DMS114 treated with DMSO at 0.1 percent for 48 hours (cell line): ENCODE data around the gene HSD11B1L.
"Not testable (repeated sequence)": the region's sequence is repeated elsewhere in the genome, so short reads cannot be mapped to it uniquely, and the experiment has no call there.

Experiments
- DNase-seq: peaks from one replicate; lab custom pipeline; 2025; ENCODE audit not compliant: unreplicated experiment; lab: John Stamatoyannopoulos, UW

HSD11B1L gene

DNA sequence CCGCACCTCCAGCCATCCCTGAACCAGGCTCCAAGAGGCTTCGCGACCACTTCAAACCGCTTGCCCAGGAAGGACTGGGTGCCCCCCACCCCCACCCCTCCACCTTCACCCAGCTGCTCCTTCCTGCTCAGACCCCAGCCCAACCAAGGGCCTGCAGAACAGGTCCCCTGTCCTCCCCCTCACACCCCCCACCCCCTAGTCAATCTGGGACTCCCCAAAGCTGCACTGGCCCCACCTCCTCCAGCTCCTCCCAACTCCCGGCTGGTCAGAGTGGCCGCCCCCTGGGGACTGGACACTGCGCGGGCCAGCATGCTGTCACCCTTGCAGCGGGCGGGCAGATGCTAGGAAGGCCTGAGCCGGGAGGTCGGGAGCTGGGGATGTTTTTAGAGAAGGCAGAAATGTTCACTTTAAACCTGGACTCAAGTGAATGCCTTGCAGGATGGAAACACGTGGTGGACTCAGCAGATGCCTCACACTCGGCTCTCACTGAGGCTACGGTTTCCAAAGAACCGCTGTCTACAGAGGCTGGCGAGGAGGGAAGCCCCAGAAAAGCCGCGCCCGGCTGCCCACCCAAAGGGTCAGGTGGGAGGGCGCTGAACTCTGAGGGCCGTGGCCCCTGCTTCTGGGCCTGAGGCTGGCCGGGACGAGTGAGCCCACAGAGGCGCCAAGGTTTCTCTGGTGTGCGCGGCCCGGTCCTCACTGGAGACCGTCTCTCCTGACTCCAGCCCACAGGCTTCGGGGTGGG lies 17.2 kb downstream of the HSD11B1L start:
- no peak for DNase-seq

DNA sequence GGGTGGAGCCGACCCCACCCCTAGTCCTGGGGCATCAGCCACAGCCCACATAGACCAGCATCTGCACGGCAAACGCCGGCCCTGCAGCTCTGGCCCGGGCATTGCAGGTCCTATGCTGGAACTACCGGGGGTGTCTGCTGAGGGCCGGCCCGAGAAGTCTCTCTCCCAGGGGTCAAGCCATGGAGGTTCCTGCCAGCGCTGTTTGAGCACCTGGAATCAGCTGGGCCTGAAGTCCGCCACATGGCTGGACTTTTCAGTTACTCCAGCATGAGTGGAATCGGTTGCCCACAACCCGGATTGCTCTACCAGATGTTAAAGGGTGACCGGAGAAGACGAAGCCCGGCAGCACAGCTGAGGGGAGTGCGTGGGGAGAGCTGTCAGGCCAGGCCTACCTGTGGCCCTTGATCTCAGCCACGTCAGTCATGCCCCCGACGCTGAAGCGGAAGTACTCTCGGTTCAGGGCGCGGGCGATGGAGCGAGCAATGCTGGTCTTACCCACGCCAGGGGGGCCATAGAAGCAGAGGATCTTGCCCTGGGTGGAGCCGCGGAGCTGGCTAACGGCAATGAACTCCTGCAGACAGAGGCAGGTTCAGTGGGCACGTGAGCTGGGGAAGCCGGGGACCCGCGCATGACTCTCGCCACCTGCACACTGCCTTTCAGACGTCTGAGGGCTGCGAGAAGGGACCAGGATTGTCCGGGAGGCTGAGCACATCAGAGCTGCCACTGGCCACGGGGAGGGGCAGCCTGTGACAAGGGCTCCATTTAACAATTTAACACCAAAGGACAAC lies 18.0 kb downstream of the HSD11B1L start:
- DNase-seq, result no peak

DNA sequence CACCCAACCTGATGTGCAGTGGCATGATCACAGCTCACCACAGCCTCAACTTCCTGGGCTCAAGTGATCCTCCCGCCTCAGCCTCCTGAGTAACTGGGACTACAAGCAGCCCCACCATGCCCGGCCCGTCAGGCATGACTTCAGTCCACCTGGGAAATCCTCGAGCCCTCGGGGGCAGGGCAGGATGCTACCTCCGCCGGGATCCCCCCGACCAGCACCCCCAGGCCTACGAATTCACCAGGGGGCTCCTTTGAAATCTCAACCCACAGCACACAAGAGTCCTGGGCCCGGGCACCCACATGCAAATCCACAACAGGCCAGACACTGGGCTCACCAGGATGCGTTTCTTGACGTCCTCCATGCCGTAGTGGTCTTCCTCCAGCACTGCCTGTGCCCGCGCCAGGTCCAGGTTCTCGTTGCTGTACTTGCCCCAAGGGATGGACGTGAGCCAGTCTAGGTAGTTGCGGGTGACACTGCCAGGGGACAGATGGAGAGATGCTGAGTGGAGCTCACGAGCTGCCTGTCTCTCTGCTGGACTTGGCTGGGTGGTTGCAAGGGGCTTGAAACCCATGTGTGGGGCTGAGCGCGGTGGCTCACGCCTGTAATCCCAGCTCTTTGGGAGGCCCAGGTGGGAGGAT lies 19.7 kb downstream of the HSD11B1L start:
- DNase-seq, result no peak

DNA sequence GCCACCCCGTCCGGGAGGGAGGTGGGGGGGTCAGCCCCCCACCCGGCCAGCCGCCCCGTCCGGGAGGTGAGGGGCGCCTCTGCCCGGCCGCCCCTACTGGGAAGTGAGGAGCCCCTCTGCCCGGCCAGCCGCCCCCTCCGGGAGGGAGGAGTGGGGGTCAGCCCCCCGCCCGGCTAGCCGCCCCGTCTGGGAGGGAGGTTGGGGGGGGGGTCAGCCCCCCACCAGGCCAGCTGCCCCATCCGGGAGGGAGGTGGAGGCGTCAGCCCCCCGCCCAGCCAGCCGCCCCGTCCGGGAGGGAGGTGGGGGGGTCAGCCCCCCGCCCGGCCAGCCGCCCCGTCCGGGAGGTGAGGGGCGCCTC lies 21.2 kb downstream of the HSD11B1L start:
- not testable (repeated sequence) for DNase-seq

DNA sequence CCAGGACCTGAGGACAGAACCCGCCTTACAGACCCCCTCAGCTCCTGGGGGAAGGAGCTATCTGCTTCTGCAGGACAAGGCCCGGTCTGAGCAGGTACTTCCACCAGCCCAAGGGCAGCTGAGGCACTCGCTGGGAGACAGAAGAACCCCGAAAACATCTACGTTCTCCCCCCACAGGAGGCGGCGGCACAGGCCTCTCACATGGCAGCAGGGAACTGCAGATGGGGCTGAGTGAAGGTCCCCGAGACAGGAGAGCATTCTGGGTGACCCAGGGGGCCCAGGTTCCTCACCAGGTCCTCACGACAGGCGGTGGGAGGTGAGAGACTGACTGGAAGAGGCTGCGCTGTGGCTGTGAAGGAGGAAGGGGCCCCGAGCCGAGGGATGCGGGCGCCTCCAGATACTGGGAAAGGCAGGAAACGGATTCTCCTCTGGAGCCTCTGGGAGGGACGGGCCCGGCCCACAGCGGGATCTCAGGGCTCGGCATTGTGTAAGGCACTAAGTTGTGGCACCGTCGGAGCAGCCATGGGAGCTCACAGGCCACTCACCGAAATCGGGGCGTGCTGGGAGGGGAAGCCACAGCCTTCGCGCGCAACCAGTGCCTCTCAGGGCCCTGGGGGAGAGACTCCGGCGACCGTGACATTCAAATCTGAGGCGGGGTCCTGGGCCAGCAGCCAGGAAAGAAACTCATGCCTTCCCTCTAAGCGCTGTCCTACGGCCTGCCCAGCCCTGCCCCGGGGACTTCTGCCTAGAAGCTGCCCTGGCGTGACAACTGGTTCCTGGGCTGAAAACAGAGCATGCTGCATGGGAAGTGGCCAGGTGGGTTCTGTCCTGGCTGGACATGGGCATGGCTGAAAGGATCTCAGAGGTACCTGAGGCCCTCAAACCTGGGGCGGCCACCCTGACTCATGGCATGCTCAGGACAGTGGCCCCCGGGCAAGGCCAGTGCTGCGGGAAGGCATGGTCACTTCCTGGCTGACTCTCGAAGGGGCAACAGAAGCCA lies 23.3 kb downstream of the HSD11B1L start:
- DNase-seq, result no peak

DNA sequence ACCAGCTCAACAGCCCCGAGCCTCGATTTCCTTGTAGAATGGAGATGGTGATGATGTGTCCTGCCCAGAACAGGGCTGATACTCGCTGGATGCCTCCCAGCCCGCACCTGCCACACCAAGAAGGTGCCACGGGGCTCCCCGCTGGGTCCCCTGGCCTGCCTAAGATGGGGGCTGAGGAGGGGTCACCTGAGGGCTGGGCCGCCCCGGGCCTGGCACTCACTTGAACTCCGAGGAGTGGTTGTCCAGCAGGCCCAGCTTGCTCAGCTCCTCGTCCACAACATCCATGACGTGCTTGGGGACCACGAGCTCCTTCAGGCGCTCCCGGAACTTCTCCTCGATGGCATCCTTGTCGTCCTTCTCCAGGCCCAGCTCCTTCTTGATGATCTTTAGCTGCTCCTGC lies 24.7 kb downstream of the HSD11B1L start:
- DNase-seq, result no peak

DNA sequence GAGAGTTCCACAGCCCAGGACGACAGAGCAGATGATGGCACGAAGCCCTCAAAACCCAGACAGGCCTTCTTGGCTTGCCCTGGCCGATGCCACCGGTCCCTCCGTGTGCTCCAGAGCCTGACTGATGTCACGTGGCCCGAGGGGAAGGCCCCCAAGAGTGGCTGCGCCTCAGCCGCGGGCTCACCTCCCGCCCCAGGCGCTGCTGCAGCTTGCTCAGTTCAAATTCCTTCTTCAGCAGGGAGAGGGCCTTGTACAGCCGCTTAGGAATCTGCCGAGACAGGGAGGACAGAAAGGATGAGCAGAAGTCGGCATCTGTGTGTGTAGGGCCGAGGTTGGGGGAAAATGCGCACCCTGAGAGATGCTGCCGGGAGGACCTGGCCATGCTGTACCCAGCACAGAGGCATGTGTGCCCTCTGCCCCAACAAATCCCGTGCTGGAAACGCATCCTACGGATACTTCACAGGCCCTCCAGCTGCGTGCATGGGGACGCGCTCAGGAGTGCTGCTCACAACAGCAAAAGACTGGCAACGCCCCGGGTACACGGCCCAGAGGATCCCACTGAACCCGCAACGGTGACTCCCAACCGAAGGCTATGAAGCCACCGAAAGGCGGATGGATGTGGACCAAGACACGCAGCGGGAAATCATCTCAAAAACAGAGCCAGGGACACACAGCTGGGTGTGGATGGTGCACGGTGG lies 26.2 kb downstream of the HSD11B1L start:
- DNase-seq, result no peak

DNA sequence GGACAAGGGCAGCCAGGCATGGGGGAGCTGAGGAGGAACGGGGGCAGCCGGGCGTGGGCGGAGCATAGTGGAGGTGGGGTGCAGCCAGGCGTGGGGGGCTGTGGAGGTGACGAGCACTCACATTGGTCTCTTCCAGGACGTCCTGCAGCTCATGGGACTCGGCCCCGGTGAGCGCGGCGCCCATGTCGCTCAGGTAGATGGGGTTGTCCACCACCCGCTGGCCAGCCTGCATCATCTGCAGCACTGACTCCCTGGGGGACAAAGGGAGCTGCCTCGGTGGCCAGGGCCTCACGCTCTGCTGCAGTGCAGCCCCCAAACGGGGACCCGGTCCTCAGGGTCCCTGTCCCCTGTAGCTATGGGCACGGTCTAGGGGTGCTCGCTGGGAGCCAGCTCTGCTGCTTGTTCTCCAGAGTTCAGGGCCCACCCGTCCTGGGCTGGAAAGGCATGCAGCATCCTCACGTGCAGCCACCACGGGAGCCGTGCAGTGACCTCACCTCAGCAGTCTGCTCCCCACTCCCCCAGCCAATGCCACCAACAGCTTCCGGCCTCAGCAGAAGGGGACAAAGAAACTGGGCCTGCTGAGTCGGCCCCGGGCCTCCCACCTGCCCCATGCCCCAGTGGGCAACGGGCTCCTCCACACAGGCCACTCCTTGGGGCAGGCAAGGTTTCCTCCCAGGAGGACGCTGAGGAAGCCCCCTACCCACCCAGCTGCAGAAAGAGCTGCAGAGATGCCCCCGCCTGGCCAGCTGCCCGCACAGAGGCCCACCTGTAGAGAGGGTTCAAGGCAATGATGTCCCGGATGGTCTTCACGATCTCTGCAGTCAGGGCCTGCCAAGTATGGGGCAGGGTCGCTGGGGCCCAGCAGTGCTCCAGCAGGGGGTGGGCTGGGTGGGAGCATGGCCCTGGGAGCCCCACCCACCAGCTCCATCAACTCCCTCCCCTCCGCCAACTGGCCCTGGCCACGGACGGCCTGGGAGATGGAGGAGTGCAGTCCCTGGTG lies 27.0 kb downstream of the HSD11B1L start:
- no peak for DNase-seq

DNA sequence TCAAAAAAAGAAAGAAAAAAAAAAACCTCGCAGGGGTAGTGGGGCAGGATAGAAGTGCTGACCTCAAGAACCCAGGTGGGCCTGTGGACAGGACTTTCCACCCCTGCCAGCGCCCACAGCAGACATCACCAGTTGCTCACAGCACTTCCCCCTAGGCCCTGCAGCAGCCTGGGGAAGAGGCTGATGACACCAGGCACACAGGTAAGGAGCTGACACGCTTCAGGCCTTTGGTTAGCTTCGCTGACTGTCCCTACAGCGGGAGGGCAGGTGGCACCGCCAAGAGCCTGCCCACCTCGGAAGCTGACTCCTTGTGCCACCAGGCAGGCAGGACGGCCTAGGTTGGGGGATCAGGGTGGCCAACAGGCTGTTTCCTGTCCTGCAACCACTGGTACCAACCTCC lies 30.2 kb downstream of the HSD11B1L start:
- DNase-seq, result no peak

DNA sequence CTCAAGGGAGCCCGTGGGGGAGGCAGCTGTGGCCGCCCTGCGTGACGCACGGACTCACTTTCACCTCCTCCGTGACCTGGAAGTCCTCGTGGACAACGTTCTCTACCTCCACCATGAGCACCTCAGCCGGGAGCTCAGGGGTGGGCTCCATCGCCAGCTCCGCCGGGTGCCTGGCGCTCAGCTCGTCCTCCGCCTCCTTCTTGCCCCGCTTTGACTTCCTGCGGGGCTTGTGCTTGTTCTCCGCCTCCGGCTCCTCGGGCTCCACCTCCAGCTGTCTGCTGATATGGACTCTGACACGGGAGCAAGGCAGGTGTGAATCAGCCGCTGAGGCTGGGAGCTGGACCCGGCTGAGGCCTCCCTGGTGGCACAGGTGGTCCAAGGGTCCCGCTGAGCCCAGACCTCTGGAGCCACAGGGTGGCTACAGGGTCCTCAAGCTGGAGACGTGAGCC lies 30.9 kb downstream of the HSD11B1L start:
- no peak for DNase-seq

DNA sequence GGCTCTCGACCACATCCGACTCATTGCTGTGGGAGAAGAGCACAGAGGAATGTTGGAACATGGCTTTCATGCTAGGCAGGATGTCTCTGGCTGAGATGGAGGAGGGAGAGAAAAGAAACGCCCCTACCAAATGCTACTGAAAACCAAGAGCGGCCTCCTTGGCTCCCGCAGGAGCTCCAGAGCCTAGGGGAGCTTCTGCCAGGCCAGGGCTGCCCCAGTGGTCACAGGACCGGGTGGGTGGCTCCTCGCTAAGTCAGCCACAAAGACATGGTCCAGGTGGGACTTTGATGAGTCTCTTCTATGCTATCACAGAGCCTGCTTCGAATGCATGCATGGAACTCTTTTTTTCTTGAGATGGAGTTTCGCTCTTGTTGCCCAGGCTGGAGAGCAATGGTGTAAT lies 32.4 kb downstream of the HSD11B1L start:
- DNase-seq, result no peak

DNA sequence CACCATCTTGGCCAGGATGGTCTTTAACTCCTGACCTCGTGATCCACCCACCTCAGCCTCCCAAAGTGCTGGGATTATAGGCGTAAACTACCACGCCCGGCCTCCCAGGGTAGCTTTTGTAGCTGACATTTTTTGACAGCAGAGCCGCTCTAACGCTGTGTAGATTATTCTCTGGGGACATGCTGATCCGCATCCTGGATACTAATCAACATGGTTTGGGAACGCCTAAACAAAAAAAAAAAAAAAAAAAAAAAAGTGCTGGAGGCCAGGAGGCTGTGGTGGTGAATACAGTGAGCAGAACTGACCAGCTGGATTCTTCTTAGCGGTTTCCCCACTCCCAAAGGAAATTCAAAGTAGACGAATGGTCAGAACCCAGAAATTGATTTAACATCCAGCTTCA lies 34.0 kb downstream of the HSD11B1L start:
- DNase-seq, result no peak

DNA sequence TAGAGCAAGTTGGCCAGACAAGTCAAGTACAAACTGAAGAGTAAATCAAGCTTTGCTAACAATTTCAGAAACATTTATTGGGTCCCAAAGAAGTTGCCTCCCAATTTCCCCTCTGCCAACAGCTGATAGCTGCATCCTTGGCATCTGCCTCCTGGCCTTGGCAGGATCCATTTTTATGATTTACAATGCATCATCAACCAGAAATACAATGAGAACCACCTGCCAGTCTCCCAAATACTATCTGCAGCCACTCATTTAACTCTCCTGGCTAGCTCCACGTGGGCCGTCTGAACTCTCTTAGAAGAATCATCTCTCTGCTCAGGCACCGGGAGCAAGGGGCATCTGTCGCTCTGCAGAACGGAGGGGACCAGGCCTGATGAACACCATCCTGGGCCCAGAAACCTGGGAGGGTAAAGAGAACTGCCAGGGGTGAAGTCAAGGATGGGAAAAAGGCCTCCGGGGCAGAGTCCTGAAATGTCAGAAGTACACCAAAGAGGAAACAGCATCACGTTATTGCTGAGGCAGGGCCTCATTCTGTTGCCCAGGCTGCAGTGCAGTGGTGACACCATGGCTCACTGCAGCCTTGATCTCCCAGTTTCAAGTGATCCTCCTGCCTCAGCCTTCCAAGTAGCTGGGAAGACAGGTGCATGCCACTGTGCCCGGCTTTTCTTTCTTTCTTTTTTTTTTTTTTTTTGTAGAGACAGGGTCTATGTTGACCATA lies 36.5 kb downstream of the HSD11B1L start:
- no peak for DNase-seq

DNA sequence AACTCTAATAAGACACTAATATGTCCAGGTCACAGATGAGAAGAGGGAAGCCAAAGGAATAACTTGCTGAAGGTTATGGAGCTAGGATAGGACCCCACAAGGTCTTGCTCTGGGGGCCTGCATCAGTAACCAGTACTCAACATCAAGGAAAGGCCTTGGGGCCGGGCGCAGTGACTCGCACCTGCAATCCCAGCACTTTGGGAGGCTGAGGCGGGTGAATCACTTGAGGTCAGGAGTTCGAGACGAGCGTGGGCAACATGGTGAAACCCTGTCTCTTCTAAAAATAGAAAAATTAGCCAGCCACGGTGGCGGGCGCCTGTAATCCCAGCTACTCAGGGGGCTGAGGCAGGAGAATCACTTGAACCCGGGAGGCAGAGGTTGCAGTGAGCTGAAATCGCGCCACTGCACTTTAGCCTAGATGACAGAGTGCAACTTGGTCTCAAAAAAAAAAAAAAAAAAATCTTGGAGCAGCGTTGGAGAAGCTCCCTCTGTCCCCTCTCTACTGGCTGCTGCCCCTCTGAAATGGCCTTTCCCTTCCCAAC lies 37.3 kb downstream of the HSD11B1L start:
- DNase-seq, result no peak

DNA sequence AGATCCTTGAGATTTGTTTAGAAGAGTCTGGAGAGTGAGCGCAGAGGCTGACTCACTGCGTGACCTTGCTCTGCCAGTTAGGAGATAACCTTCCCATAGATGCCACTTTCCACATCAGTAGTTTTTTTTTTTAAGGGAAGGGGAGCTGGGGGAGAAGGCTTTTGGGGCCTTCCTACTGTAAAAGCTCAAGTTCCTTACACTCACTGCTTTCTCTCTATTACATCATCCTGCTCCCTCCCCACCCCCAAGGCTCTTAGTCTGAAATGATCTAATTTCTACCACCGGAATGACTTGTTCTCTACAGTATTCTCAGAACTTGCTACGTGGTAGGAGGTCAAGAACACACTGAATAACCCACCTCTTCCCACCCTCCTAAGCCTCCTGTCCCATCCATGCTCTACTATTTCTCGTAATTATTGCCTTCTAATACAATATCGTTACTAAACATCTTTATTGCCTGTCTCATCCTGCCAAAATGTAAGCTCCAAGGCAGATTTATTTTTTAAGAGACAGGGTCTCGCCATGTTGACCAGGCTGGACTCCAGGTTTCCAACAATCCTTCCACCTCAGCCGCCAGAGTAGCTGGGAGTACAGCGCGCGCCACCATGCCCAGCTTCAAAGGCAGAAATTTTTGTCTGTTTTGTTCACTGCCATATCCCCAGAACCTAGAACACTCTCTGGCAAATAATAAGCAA lies 37.9 kb downstream of the HSD11B1L start:
- DNase-seq, result no peak

DNA sequence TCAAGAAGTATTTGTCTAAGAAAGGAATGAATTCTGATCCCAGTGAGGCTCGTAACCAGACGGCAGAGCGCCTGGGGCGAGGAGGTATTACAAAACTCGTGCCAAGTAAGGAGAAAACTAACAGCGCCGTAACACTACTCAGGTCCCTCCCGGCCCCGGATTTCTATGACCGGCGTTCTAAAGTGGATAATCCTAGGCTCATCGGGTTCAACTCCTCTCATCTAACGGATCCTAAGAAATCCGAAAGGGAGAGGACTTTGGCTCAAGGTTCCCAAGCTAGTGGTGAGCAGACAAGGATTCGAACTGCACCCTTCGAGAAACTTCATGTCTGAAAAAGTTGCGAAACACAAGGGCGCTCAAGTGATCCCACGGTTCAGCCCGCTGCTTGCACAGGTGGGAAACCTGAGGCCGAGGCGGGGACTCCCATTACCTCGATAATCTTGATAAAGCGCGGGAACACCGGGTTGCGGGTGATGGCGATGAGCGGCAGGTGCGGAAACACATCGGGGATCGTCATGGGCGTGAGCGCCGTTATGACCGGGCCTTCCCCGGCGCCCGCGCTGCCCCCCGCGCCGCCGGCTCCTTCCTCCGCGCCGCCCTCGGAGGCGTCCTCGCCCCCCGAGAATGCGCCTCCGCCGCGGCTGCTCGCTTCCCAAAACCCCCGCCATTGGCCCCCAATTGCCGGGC lies 38.6 kb downstream of the HSD11B1L start:
- DNase-seq, result no peak
